Measurements from ENCODE around the gene PEMT. TPM values are rescaled to one million over a fixed set of nuclear protein-coding genes. Genes with fewer than 3 reads are reported as not detected.

PEMT gene
- total and polyA plus RNA-seq, 4 donors: 18.7 to 59.1 (median 34.4) TPM

DNA sequence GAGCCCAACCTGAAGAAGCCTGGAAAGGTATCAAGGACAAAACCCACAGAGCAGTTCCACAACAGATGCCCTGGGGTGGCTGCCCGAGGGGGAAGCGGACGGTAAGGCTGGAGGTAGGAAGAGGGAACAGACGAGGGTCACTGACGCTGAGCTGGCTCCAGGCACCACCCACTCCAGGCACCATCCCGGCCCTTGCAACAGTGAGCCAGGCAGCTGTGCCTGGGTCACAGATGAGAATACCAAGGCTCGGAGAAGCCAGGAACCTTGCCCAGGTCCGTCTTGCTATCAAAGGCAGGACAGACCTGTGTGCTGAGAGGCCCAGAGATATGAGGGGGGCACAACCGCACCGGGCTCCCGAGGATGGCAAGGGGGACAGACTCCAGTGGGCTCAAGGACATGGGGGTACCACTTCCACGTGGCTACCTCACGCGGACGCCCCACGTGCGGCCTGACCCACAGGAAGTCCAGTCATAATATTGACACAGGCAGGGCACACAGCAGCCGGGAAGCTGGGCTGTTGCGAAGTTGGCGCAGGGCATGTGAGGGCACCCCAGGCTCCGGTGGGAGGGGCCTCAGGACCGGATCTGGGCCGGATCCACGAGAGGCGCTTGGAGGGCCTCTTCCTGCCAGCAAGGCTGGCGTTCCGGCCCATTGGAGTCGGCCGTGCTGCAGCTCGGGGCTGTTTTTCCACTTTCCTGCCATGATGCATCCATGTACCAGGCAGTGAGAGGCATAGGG lies 29.9 kb downstream of the PEMT start:
- H3K27me3 ChIP-seq (ENCODE audit: control insufficient read depth in 3 of 3, insufficient read depth in 3 of 3, low read length in 2 of 3): no peaks in the 10 kb centered on the region
- 40 to 71% methylated on average over 30 of the region's 30 CpGs for WGBS, 2 donors
- DNase-seq (no peak), ATAC-seq (ENCODE audit: insufficient read depth, low FRiP score) (peak; percentile 84)
- H3K4me1 ChIP-seq (ENCODE audit: control insufficient read depth in 5 of 5, insufficient read depth in 5 of 5, low read length in 5 of 5): peaks cover 5 to 29% (median 8%) of the 10 kb centered on the region in 5 donors
- H3K36me3 ChIP-seq (ENCODE audit: control insufficient read depth in 4 of 4, insufficient read depth in 4 of 4, low read length in 4 of 4): no peaks in the 10 kb centered on the region
- H3K9ac ChIP-seq (ENCODE audit: insufficient read depth in 1 of 2, low read length in 2 of 2): no peak overlapping the region
- H3K27ac ChIP-seq (ENCODE audit: low read depth in 1 of 2, low read length in 1 of 2): peak overlapping the region in 1 of 2 donors; percentile 84
- H3K4me3 ChIP-seq: no peak overlapping the region
- TF ChIP-seq, protein P1, sequence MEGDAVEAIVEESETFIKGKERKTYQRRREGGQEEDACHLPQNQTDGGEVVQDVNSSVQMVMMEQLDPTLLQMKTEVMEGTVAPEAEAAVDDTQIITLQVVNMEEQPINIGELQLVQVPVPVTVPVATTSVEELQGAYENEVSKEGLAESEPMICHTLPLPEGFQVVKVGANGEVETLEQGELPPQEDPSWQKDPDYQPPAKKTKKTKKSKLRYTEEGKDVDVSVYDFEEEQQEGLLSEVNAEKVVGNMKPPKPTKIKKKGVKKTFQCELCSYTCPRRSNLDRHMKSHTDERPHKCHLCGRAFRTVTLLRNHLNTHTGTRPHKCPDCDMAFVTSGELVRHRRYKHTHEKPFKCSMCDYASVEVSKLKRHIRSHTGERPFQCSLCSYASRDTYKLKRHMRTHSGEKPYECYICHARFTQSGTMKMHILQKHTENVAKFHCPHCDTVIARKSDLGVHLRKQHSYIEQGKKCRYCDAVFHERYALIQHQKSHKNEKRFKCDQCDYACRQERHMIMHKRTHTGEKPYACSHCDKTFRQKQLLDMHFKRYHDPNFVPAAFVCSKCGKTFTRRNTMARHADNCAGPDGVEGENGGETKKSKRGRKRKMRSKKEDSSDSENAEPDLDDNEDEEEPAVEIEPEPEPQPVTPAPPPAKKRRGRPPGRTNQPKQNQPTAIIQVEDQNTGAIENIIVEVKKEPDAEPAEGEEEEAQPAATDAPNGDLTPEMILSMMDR (IDR thresholded peaks at IDR 0.05; ENCODE audit: control extremely low read depth, extremely low read depth): no peak
- H3K9me3 ChIP-seq (ENCODE audit: control insufficient read depth in 4 of 4, insufficient read depth in 3 of 4, low read length in 3 of 4): no peaks in the 10 kb centered on the region

DNA sequence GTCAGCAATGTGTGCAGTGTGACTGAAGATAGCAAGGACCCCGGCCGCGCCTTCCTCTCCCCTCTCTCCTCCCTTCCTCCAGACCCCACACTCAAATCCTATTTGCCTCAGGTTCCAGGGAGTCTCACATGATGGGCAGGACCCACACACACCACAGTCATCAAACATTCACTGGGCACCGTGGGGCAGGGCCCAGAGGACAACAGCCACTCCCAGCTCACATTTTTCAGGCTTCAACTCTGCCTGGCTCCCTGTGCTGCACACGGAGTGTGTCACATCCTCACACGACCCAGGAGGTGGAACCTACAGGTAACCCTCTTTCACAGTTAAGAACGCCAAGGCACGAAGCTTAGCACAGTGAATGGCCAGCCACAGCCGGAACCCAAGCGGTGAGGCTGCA lies 30.5 kb downstream of the PEMT start:
- H3K9me3 ChIP-seq (ENCODE audit: control insufficient read depth in 4 of 4, insufficient read depth in 3 of 4, low read length in 3 of 4): no peaks in the 10 kb centered on the region
- TF ChIP-seq, protein P1 (IDR thresholded peaks at IDR 0.05; ENCODE audit: control extremely low read depth, extremely low read depth): no peak
- no peaks in the 10 kb centered on the region for H3K36me3 ChIP-seq (ENCODE audit: control insufficient read depth in 4 of 4, insufficient read depth in 4 of 4, low read length in 4 of 4)
- no peak overlapping the region for H3K4me3 ChIP-seq
- DNase-seq (no peak), ATAC-seq (ENCODE audit: insufficient read depth, low FRiP score) (no peak)
- peak overlapping the region in 1 of 2 donors; percentile 84 for H3K27ac ChIP-seq (ENCODE audit: low read depth in 1 of 2, low read length in 1 of 2)
- H3K27me3 ChIP-seq (ENCODE audit: control insufficient read depth in 3 of 3, insufficient read depth in 3 of 3, low read length in 2 of 3): no peaks in the 10 kb centered on the region
- peaks cover 0 to 26% (median 8%) of the 10 kb centered on the region in 5 donors for H3K4me1 ChIP-seq (ENCODE audit: control insufficient read depth in 5 of 5, insufficient read depth in 5 of 5, low read length in 5 of 5)
- no peak overlapping the region for H3K9ac ChIP-seq (ENCODE audit: insufficient read depth in 1 of 2, low read length in 2 of 2)
- WGBS, 2 donors: 87 to 89% methylated on average over 10 of the region's 10 CpGs

DNA sequence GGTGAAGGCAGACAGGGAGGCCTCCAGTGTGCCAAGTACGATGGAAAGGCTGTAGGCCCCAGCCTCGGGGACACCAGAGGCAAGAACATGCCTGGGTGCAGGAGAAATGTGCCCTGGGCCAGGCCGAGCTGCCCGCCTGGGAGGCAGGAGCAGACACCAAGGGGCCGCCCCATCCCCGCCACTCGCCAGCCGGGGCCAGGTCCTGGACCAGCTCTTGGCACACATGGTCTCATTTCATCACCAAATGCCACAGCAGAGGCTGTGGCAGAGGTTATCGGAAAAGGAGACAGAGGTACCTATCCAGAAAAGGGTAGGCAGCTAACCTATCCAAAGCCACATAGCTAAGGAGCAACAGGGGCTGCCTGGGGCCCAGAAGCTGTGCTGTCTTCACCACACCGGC lies 31.3 kb downstream of the PEMT start:
- no peak overlapping the region for H3K27ac ChIP-seq (ENCODE audit: low read depth in 1 of 2, low read length in 1 of 2)
- no peaks in the 10 kb centered on the region for H3K36me3 ChIP-seq (ENCODE audit: control insufficient read depth in 4 of 4, insufficient read depth in 4 of 4, low read length in 4 of 4)
- no peak for DNase-seq
- TF ChIP-seq, protein P1 (IDR thresholded peaks at IDR 0.05; ENCODE audit: control extremely low read depth, extremely low read depth): no peak
- H3K4me1 ChIP-seq (ENCODE audit: control insufficient read depth in 5 of 5, insufficient read depth in 5 of 5, low read length in 5 of 5): peaks cover 0 to 23% (median 0%) of the 10 kb centered on the region in 5 donors
- H3K27me3 ChIP-seq (ENCODE audit: control insufficient read depth in 3 of 3, insufficient read depth in 3 of 3, low read length in 2 of 3): no peaks in the 10 kb centered on the region
- H3K4me3 ChIP-seq: no peak overlapping the region
- no peak for ATAC-seq (ENCODE audit: insufficient read depth, low FRiP score)
- 94% methylated on average over 10 of the region's 10 CpGs for WGBS, 2 donors
- no peak overlapping the region for H3K9ac ChIP-seq (ENCODE audit: insufficient read depth in 1 of 2, low read length in 2 of 2)
- no peaks in the 10 kb centered on the region for H3K9me3 ChIP-seq (ENCODE audit: control insufficient read depth in 4 of 4, insufficient read depth in 3 of 4, low read length in 3 of 4)

Measured in lung (tissue), 12 donors.